ENCODE results near the gene KANTR.

Gene KANTR

DNA sequence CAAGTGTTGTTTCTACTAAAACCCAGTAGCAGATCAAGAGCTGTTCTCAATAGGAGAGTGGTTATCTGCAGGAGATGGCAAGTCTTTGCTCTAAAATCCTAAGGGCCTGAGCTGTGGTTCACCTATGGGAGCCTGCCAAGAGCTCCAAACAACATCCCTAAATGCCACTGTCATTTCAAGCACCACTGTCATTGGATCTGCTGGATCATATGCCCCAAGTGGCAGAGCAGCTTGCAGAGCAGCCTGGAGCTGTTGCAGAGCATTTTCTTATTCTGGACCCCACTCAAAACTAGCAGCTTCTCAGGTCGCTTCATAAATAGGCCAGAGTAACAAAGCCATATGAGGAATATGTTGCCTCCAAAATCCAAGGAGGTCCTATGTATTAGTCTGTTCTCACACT lies 59.6 kb downstream of the KANTR start:
- H4K8ac ChIP-seq (ENCODE audit: low read depth, low read length) = no peak overlapping the region
- no peak overlapping the region for H3K23ac ChIP-seq (ENCODE audit: low read length)
- no CpG with 5 or more reads among the region's 1 CpG for WGBS (ENCODE audit: extremely low coverage, insufficient coverage, low lambda C conversion rate)
- no peak overlapping the region for H2BK5ac ChIP-seq (ENCODE audit: low read length)
- H3K4me3 ChIP-seq (ENCODE audit: low read length) = no peak overlapping the region
- H3K56ac ChIP-seq (ENCODE audit: low read length) = no peak overlapping the region
- H3K4me1 ChIP-seq (ENCODE audit: control insufficient read depth, low read depth, low read length) = no peaks in the 10 kb centered on the region
- no peak overlapping the region for H3K4me2 ChIP-seq (ENCODE audit: low read length)
- H2AK5ac ChIP-seq (ENCODE audit: low read length) = no peak overlapping the region
- H3K79me1 ChIP-seq (ENCODE audit: low read length) = no peaks in the 10 kb centered on the region
- H3K4ac ChIP-seq (ENCODE audit: low read depth, low read length) = no peak overlapping the region
- H3K27ac ChIP-seq (ENCODE audit: low read depth, low read length) = no peak overlapping the region
- no peaks in the 10 kb centered on the region for H3K79me2 ChIP-seq (ENCODE audit: control insufficient read depth, insufficient read depth, low read length)
- no peak overlapping the region for H3K18ac ChIP-seq (ENCODE audit: low read length)
- no peak for DNase-seq
- H2BK15ac ChIP-seq (replicated peaks; ENCODE audit: low read depth) = no peak overlapping the region
- H4K5ac ChIP-seq (ENCODE audit: low read length) = no peak overlapping the region
- H2BK120ac ChIP-seq (ENCODE audit: low read depth, low read length) = no peak overlapping the region
- no peak overlapping the region for H3K9ac ChIP-seq (ENCODE audit: low read length)
- no peaks in the 10 kb centered on the region for H3K27me3 ChIP-seq (ENCODE audit: insufficient read depth, low read length, poor library complexity)
- no peaks in the 10 kb centered on the region for H3K36me3 ChIP-seq (ENCODE audit: control insufficient read depth, insufficient read depth, low read length)

DNA sequence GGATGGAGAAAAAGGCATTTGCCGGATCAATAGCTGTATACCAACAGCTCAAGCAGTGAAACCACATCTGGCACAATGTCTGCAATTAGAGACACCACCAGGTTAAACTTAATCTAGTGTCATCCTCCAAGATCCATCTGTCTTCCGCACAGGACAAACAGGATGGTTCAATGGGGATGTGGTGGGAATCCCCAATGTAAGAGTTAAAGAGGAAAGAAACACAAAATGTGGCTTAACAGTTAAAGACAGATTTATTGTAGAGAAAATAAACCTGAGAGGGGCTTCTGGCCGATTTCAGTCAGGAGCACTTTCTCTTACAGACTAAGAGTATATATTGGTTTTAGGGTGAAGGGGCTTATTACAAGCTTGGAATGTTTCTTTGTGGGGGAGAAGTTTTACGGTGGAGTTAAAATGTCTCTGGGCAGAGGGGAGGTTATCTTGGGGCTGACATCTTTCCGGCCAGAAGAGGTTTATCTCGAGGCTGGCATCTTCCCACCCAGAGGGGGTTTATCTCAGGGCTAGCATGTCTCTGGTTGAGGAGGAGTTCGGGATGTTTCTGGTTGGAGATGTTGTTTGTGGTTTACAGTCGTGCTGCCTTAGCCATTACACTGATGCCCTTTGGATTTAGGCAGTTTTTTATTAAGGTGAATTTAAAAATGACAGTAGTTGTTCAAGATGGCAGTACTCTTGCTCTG lies 61.7 kb downstream of the KANTR start:
- no peak overlapping the region for H3K4me3 ChIP-seq (ENCODE audit: low read length)
- peaks cover 3% of the 10 kb centered on the region for H3K4me1 ChIP-seq (ENCODE audit: control insufficient read depth, low read depth, low read length)
- H3K4ac ChIP-seq (ENCODE audit: low read depth, low read length) = no peak overlapping the region
- no peaks in the 10 kb centered on the region for H3K27me3 ChIP-seq (ENCODE audit: insufficient read depth, low read length, poor library complexity)
- H2AK5ac ChIP-seq (ENCODE audit: low read length) = no peak overlapping the region
- no peak overlapping the region for H3K27ac ChIP-seq (ENCODE audit: low read depth, low read length)
- no peak overlapping the region for H4K5ac ChIP-seq (ENCODE audit: low read length)
- no peak overlapping the region for H2BK120ac ChIP-seq (ENCODE audit: low read depth, low read length)
- no peak overlapping the region for H3K18ac ChIP-seq (ENCODE audit: low read length)
- no peak overlapping the region for H2BK15ac ChIP-seq (replicated peaks; ENCODE audit: low read depth)
- WGBS (ENCODE audit: extremely low coverage, insufficient coverage, low lambda C conversion rate) = no CpG with 5 or more reads among the region's 8 CpGs
- H2BK5ac ChIP-seq (ENCODE audit: low read length) = no peak overlapping the region
- H3K79me1 ChIP-seq (ENCODE audit: low read length) = no peaks in the 10 kb centered on the region
- H3K56ac ChIP-seq (ENCODE audit: low read length) = no peak overlapping the region
- peak; percentile 19 for DNase-seq
- no peak overlapping the region for H4K8ac ChIP-seq (ENCODE audit: low read depth, low read length)
- H3K23ac ChIP-seq (ENCODE audit: low read length) = no peak overlapping the region
- H3K79me2 ChIP-seq (ENCODE audit: control insufficient read depth, insufficient read depth, low read length) = no peaks in the 10 kb centered on the region
- H3K9ac ChIP-seq (ENCODE audit: low read length) = no peak overlapping the region
- H3K4me2 ChIP-seq (ENCODE audit: low read length) = no peak overlapping the region
- H3K36me3 ChIP-seq (ENCODE audit: control insufficient read depth, insufficient read depth, low read length) = no peaks in the 10 kb centered on the region

DNA sequence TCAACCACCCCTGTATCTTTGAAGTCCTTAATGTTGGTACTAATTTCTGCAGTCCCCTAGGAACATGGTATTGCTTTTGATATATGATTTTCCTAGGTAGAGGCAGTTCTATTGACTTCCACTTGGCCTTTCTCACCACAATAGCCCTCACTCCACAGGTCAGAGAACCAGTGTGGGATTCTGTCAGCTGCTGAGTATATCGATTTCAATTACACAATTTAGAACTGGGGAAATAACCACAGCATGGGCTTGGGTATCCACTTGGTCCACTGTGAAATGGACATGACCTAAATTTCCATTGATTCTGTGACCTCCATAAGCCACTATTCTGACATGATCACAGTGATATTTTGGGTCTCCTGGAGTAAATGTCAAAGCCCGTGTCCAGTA lies 62.3 kb downstream of the KANTR start:
- Histone ChIP-seq H2BK120ac (ENCODE audit: low read depth, low read length) (no peak overlapping the region), H3K79me2 (ENCODE audit: control insufficient read depth, insufficient read depth, low read length) (no peaks in the 10 kb centered on the region), H3K9ac (ENCODE audit: low read length) (no peak overlapping the region), H4K8ac (ENCODE audit: low read depth, low read length) (no peak overlapping the region), H2BK5ac (ENCODE audit: low read length) (no peak overlapping the region), H3K23ac (ENCODE audit: low read length) (no peak overlapping the region), H3K79me1 (ENCODE audit: low read length) (no peaks in the 10 kb centered on the region), H4K5ac (ENCODE audit: low read length) (no peak overlapping the region), H2AK5ac (ENCODE audit: low read length) (no peak overlapping the region), H3K56ac (ENCODE audit: low read length) (no peak overlapping the region), H2BK15ac (replicated peaks; ENCODE audit: low read depth) (no peak overlapping the region), H3K27ac (ENCODE audit: low read depth, low read length) (no peak overlapping the region), H3K18ac (ENCODE audit: low read length) (no peak overlapping the region), H3K36me3 (ENCODE audit: control insufficient read depth, insufficient read depth, low read length) (no peaks in the 10 kb centered on the region), H3K4ac (ENCODE audit: low read depth, low read length) (no peak overlapping the region), H3K4me3 (ENCODE audit: low read length) (no peak overlapping the region), H3K4me2 (ENCODE audit: low read length) (no peak overlapping the region), H3K4me1 (ENCODE audit: control insufficient read depth, low read depth, low read length) (peaks cover 3% of the 10 kb centered on the region), H3K27me3 (ENCODE audit: insufficient read depth, low read length, poor library complexity) (no peaks in the 10 kb centered on the region)
- no CpG with 5 or more reads among the region's 2 CpGs for WGBS (ENCODE audit: extremely low coverage, insufficient coverage, low lambda C conversion rate)
- DNase-seq = no peak

DNA sequence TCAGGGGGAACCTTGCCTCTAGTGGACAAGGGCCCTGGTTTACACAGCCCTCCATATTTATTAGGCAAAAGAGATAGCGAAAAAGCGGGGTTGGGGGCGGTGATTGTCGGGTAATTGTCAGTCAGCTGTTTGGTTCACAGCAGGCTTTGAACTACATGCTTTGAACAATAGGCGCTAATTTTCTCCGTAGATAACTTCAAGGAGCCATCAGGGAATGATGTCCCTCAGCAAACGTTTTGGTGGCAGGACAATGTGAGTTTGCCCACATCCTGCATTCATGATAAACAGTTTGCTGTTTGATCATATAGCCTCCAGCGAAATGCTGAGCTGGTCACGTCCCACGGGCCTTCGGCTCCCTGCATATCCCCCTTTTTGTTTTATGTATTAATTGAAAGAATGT lies 65.2 kb downstream of the KANTR start:
- Histone ChIP-seq H3K18ac (ENCODE audit: low read length) (peak overlapping the region; percentile 60), H3K56ac (ENCODE audit: low read length) (no peak overlapping the region), H3K9ac (ENCODE audit: low read length) (no peak overlapping the region), H3K36me3 (ENCODE audit: control insufficient read depth, insufficient read depth, low read length) (no peaks in the 10 kb centered on the region), H4K8ac (ENCODE audit: low read depth, low read length) (no peak overlapping the region), H2AK5ac (ENCODE audit: low read length) (no peak overlapping the region), H3K79me1 (ENCODE audit: low read length) (no peaks in the 10 kb centered on the region), H3K4me1 (ENCODE audit: control insufficient read depth, low read depth, low read length) (peaks cover 5% of the 10 kb centered on the region), H3K4me3 (ENCODE audit: low read length) (no peak overlapping the region), H3K4ac (ENCODE audit: low read depth, low read length) (no peak overlapping the region), H3K23ac (ENCODE audit: low read length) (no peak overlapping the region), H4K5ac (ENCODE audit: low read length) (no peak overlapping the region), H3K27me3 (ENCODE audit: insufficient read depth, low read length, poor library complexity) (no peaks in the 10 kb centered on the region), H3K79me2 (ENCODE audit: control insufficient read depth, insufficient read depth, low read length) (no peaks in the 10 kb centered on the region), H3K4me2 (ENCODE audit: low read length) (no peak overlapping the region), H2BK120ac (ENCODE audit: low read depth, low read length) (no peak overlapping the region), H2BK15ac (replicated peaks; ENCODE audit: low read depth) (no peak overlapping the region), H2BK5ac (ENCODE audit: low read length) (no peak overlapping the region), H3K27ac (ENCODE audit: low read depth, low read length) (peak overlapping the region; percentile 28)
- no CpG with 5 or more reads among the region's 11 CpGs for WGBS (ENCODE audit: extremely low coverage, insufficient coverage, low lambda C conversion rate)
- DNase-seq = peak; percentile 83

DNA sequence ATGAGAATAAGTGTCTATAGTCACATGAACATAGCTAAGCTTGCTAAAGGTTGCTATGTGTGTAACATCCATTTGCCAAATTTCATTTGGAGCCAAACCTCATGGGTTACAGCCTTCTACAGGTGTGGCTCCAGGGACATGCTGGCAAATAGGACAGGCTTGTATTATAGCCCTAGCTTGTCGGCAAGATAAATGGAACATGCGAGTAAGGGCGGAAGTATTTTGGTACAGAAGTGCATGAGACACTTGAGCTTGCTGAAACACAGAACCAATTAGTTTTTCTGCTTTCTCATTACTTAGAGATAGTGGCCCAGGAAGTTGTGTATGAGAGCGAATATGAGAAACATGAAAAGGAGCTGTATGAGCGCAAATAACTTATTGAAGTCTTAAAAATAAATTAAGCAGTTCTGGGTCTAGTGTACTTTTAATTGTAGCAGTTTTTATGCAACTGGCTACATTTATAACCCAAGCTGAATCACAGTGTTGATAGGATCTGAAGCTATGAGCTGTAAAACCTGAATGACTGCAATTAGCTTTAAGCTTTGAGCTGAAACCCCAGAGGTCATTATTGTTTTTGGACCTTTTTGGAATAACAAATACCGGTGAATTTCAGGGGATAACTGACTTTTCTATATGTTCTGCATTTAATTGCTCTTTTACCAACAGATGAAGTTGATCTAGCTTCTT lies 66.5 kb downstream of the KANTR start:
- Histone ChIP-seq H3K79me1 (ENCODE audit: low read length) (no peaks in the 10 kb centered on the region), H3K56ac (ENCODE audit: low read length) (no peak overlapping the region), H3K4me1 (ENCODE audit: control insufficient read depth, low read depth, low read length) (peaks cover 5% of the 10 kb centered on the region), H2BK5ac (ENCODE audit: low read length) (no peak overlapping the region), H3K18ac (ENCODE audit: low read length) (no peak overlapping the region), H3K79me2 (ENCODE audit: control insufficient read depth, insufficient read depth, low read length) (no peaks in the 10 kb centered on the region), H2AK5ac (ENCODE audit: low read length) (no peak overlapping the region), H2BK15ac (replicated peaks; ENCODE audit: low read depth) (no peak overlapping the region), H2BK120ac (ENCODE audit: low read depth, low read length) (no peak overlapping the region), H4K8ac (ENCODE audit: low read depth, low read length) (no peak overlapping the region), H3K27me3 (ENCODE audit: insufficient read depth, low read length, poor library complexity) (no peaks in the 10 kb centered on the region), H3K4ac (ENCODE audit: low read depth, low read length) (no peak overlapping the region), H3K9ac (ENCODE audit: low read length) (no peak overlapping the region), H3K27ac (ENCODE audit: low read depth, low read length) (no peak overlapping the region), H3K4me2 (ENCODE audit: low read length) (no peak overlapping the region), H3K36me3 (ENCODE audit: control insufficient read depth, insufficient read depth, low read length) (no peaks in the 10 kb centered on the region), H4K5ac (ENCODE audit: low read length) (no peak overlapping the region), H3K23ac (ENCODE audit: low read length) (no peak overlapping the region), H3K4me3 (ENCODE audit: low read length) (no peak overlapping the region)
- WGBS (ENCODE audit: extremely low coverage, insufficient coverage, low lambda C conversion rate) = no CpG with 5 or more reads among the region's 6 CpGs
- no peak for DNase-seq

All from mesendoderm (in vitro differentiated cells).